Measurements from ENCODE around the gene HIVEP2. TPM values are rescaled to one million over a fixed set of nuclear protein-coding genes. Genes with fewer than 3 reads are reported as not detected.

The HIVEP2 gene
- total RNA-seq, 1 donor = 28.9 TPM

DNA sequence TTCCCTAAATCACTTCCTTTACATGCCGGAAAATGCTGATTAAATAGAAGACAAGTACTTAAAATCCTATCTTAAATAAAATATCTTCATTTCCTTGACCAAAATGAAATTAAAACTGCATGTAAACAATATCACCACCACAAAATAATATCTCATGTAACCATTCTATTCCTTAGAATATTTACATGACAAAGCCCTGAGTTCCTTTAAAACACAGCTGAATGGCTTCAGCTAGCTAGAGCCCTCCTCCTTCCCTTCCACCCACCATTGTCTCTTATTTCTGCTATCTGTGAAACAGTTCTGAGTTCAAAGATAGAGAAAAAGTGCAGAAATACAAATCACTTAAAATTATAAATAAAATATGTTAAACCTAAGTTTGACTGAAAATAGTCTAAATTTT is 103.1 kb downstream of the HIVEP2 start:
- H3K4me3 ChIP-seq (ENCODE audit: low read depth, low read length) = no peak overlapping the region
- TF ChIP-seq CTCF (IDR thresholded peaks at IDR 0.05; ENCODE audit: insufficient read depth, low read depth, low read length) = no peak
- no peak for DNase-seq (ENCODE audit: low read depth)

GRCh38 chr6:142839686-142840040 is 105.3 kb downstream of the HIVEP2 start:
- H3K4me3 ChIP-seq (ENCODE audit: low read depth, low read length) = no peak overlapping the region
- DNase-seq (ENCODE audit: low read depth) = no peak
- TF ChIP-seq CTCF (IDR thresholded peaks at IDR 0.05; ENCODE audit: insufficient read depth, low read depth, low read length) = no peak

- TF ChIP-seq CTCF (IDR thresholded peaks at IDR 0.05; ENCODE audit: insufficient read depth, low read depth, low read length) = no peak
- no peak for DNase-seq (ENCODE audit: low read depth)
- no peak overlapping the region for H3K4me3 ChIP-seq (ENCODE audit: low read depth, low read length)
Measured at GRCh38 chr6:142838821-142839685, 105.9 kb downstream of the HIVEP2 start.

- TF ChIP-seq CTCF (IDR thresholded peaks at IDR 0.05; ENCODE audit: insufficient read depth, low read depth, low read length) = no peak
- DNase-seq (ENCODE audit: low read depth) = no peak
- no peak overlapping the region for H3K4me3 ChIP-seq (ENCODE audit: low read depth, low read length)
Measured at GRCh38 chr6:142835787-142836535, 109.0 kb downstream of the HIVEP2 start.

- TF ChIP-seq CTCF (IDR thresholded peaks at IDR 0.05; ENCODE audit: insufficient read depth, low read depth, low read length) = no peak
- no peak for DNase-seq (ENCODE audit: low read depth)
- no peak overlapping the region for H3K4me3 ChIP-seq (ENCODE audit: low read depth, low read length)
Measured at GRCh38 chr6:142834853-142835252, 110.1 kb downstream of the HIVEP2 start.

DNA sequence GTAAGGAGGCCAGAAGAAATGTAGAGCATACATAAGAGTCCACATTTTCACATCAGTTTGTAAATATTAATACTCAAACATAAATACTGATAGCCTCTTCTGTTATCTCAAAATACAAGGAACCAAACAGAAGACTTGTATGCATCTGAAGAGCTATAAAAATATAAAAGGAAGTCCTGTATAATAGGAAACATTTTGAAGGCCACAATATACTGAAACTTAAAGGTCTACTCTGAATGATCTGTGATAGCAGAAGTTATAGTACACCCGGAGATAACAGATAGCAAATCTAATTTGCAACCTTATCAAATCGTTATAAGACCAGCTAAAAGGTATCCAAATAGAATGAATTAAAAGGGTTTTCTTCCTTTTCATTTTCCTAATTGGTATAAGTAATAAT is 111.2 kb downstream of the HIVEP2 start:
- no peak for DNase-seq (ENCODE audit: low read depth)
- no peak for TF ChIP-seq CTCF (IDR thresholded peaks at IDR 0.05; ENCODE audit: insufficient read depth, low read depth, low read length)
- no peak overlapping the region for H3K4me3 ChIP-seq (ENCODE audit: low read depth, low read length)
